GM18508 (cell line): ENCODE measurements around the gene TECPR1.
A peak's percentile ranks its signal among the peaks of the same experiment; 100 is the strongest.

ENCODE experiments used
- ATAC-seq: cut with Tn5 transposase; IDR thresholded peaks from one replicate; pipeline ENCODE4 v1.9.1; 2021; ENCODE audit warnings: moderate number of reproducible peaks; ENCODE audit not compliant: insufficient read depth, unreplicated experiment

The TECPR1 gene

GRCh38 chr7:98285157-98286092 is 33.4 kb upstream of the TECPR1 start:
- ATAC-seq, result no peak

- ATAC-seq, result no peak
Measured at GRCh38 chr7:98284335-98285036, 32.5 kb upstream of the TECPR1 start.

- ATAC-seq, result no peak
Measured at GRCh38 chr7:98283887-98284222, 31.8 kb upstream of the TECPR1 start.

GRCh38 chr7:98283127-98283886 is 31.3 kb upstream of the TECPR1 start:
- ATAC-seq, result no peak

- no peak for ATAC-seq
Measured at GRCh38 chr7:98282703-98283102, 30.7 kb upstream of the TECPR1 start.

GRCh38 chr7:98281757-98282606 is 29.9 kb upstream of the TECPR1 start:
- ATAC-seq, result peak; percentile 16

GRCh38 chr7:98280791-98281756 is 29.0 kb upstream of the TECPR1 start, which contains the start of gene BRI3:
Gene BRI3, plus strand, starts transcription at chr7:98281686. Its CDS starts 110 bp downstream, at chr7:98281796.
- ATAC-seq, result peak; percentile 44

GRCh38 chr7:98280296-98280695 is 28.3 kb upstream of the TECPR1 start:
- ATAC-seq, result no peak

GRCh38 chr7:98278936-98279335 is 26.9 kb upstream of the TECPR1 start:
- ATAC-seq, result no peak

- no peak for ATAC-seq
Measured at GRCh38 chr7:98278408-98278807, 26.4 kb upstream of the TECPR1 start.

GRCh38 chr7:98276241-98276761 is 24.3 kb upstream of the TECPR1 start:
- ATAC-seq, result no peak

- no peak for ATAC-seq
Measured at GRCh38 chr7:98267303-98267702, 15.3 kb upstream of the TECPR1 start.

GRCh38 chr7:98266840-98267239 is 14.8 kb upstream of the TECPR1 start:
- no peak for ATAC-seq

- ATAC-seq, result no peak
Measured at GRCh38 chr7:98265841-98266271, 13.8 kb upstream of the TECPR1 start.

GRCh38 chr7:98257701-98258100 is 5.7 kb upstream of the TECPR1 start:
- ATAC-seq, result no peak

GRCh38 chr7:98256431-98256830 is 4.4 kb upstream of the TECPR1 start:
- ATAC-seq, result no peak

- no peak for ATAC-seq
Measured at GRCh38 chr7:98254951-98255610, 3.0 kb upstream of the TECPR1 start.

GRCh38 chr7:98254516-98254915 is 2.5 kb upstream of the TECPR1 start:
- ATAC-seq, result no peak
